HG02885 (cell line): Measurements from ENCODE around the gene MED16.
A peak's percentile ranks its signal among the peaks of the same experiment; 100 is the strongest.

Source experiments
- ATAC-seq: cut with Tn5 transposase; IDR thresholded peaks from one replicate; pipeline ENCODE4 v1.9.1; 2021; ENCODE audit warnings: mild to moderate bottlenecking; ENCODE audit not compliant: unreplicated experiment, poor library complexity

Gene MED16

DNA sequence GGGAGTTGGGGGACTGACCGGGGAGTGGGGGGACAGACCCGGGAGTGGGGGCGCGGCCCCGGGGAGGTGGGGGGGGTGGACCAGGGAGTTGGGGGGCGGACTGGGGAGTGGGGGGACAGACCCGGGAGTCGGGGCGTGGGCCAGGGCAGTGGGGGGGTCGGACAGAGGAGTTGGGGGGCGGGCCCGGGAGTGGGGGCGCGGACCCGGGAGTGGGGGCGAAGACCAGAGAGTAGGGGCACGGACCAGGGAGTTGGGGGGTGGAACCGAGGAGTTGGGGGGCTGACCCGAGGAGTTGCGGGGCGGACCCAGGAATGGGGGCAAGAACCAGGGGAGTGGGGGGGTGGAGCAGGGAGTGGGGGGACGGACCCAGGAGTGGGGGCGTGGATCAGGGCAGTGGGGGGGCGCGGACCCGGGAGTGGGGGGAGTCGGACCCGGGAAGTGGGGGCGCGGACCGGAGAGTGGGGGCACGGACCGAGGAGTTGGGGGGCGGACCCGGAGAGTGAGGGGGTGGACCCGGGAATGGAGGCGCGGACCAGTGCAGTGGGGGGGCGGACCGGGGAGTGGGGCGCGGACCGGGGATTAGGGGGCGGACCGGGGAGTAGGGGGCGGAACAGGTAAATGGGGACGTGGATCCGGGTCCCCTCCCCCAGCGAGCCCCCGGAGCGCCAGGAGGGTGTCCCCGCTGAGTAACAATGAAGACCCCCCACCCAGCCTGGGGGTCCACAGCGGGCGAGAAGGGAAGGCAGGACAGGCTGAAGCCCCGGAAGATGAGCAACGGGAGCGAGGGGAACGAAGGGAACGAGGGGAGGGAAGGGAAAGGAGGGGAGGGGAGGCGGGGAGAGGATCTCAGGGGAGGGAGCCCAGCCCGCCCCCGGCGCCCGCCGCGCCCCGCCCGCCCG, 19.4 kb upstream of the MED16 start:
- peak; percentile 24 for ATAC-seq

- no peak for ATAC-seq
Measured at GRCh38 chr19:911197-912033, 18.4 kb upstream of the MED16 start.

GRCh38 chr19:907183-907853, 14.3 kb upstream of the MED16 start:
- ATAC-seq, result no peak

- ATAC-seq, result no peak
Measured at GRCh38 chr19:906480-906879, 13.5 kb upstream of the MED16 start.

GRCh38 chr19:904545-904944, 11.6 kb upstream of the MED16 start:
- ATAC-seq, result no peak

DNA sequence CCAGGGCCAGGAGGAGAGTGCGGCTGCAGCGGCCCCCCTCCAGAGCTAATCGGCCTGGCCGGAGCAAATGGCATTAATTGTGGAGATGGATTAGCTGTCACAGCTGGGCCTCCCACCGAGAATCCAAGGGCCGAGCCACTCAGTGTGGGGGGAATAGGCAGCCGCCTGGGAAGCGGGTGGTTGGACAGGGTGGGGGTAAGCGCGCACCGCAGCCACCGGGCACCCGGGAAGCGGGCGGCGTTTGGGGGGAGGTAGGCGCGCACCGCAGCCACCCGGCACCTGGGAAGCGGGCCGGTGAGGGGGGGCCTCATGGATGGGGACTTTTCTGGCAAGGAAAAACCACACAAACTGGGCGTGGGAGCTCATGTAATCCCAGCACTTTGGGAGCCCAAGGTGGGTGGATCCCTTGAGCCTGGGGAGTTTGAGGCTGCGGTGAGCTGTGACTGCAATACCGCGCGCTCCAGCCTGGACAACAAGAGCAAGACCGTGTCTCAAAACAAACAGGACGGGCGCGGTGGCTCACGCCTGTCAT, 10.3 kb upstream of the MED16 start:
- ATAC-seq, result no peak

- no peak for ATAC-seq
Measured at GRCh38 chr19:902446-903226, 9.6 kb upstream of the MED16 start.

- ATAC-seq, result no peak
Measured at GRCh38 chr19:902093-902370, 9.0 kb upstream of the MED16 start.

DNA sequence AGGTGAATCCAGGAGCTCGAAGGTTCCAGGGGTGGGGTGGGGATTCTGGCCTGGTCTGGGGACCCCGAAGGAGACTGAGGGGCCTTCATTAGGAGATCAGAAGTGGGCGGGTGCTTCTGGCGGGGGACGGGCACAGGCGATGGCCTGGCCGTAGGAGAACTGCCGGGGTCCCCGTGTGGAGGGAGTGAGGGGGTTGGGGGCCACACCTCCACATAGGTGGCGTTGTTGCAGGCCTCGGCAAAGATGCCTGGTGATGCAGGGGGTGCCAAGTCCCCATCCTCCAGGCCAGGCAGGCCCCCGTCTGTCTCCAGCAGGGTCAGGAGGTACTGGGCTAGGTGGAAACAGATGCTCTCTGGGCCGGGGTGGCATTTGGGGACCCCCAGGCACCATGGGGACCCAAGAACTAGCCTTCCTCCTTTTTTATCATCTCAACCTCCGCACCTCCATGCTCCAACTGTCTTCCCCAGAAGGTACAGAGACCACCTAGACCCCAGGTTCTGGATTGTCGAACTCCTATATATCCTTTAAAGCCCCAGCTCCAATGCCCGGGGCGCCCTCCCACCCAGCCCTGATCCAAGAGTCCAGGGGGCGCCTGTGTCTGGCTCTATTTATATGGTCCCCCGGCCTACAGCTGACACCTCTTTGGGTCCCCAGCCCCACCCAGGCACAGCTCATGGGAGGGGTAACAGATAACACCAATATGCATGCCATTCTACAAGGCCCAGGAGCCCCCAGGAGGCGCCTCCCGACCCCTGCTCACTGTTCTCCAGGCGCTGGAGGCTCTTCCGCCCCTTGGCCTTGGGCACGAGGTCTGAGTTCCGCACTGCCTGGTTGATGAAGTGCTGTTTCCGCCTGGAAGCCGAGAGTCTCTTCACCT, 8.5 kb upstream of the MED16 start:
- no peak for ATAC-seq

- ATAC-seq, result no peak
Measured at GRCh38 chr19:900302-901111, 7.5 kb upstream of the MED16 start.

DNA sequence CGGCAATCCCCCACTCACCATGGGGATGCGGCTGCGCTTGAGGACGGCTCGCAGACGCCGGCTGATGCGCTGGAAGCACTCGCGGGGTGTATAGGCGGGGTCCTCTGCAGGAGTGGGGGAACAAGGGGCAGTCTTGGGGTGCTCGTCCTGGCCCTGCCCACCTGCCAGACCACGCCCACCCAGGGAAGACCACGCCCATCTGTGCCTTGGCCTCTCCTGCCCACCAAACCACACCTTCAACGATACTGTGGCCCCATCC, 7.0 kb upstream of the MED16 start:
- ATAC-seq, result no peak

GRCh38 chr19:899336-900042, 6.5 kb upstream of the MED16 start:
- ATAC-seq, result no peak

DNA sequence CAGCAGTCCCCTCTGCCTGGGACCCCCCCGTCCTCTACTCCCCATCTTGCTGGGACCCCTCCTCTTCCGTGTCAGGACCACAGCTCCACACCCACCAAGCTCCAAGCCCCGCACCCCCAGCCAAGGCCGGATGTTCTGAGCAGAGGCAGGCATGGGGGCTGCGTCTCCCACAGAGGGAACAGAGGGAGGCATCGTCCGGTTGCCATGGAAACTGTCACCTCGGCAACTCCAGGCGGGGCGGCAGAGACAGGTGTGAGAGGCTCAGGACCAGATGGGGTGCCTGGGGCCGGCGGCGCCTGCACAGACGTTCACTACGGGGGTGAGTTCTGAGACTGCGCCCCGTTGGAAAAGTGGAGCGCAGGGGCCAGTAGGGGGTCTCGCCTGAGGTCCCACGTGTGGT, 5.7 kb upstream of the MED16 start:
- no peak for ATAC-seq

DNA sequence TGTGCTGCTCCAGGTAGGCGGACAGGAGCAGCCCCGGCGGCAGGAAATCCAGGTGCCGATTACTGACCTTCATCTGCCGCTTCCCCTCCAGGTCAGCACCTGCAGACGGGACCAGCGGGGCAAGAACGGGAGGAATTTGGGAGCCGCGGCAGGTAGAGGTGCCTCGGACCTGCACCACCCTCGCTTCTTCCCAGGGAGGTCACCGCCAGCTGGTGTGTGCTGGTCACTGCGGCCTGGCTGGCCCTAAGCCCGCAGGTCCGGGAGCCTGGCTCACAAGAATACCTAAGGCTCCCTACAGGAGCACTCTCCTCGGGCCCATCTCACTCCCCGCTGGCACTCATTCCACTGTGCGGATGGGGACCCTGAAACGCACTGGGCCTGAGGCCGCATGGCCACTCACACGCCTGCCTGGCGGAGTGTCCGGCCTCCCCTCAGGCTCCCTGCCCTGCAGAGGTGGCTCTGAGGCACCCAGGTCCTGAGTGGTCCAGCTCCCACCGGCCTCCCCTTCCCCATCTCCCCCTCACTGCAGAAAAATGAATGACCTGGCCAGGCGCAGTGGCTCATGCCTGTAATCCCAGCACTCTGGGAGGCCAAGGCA, 4.6 kb upstream of the MED16 start:
- ATAC-seq, result no peak

- no peak for ATAC-seq
Measured at GRCh38 chr19:896999-897398, 4.0 kb upstream of the MED16 start.

GRCh38 chr19:896434-896833, 3.4 kb upstream of the MED16 start:
- no peak for ATAC-seq

- ATAC-seq, result no peak
Measured at GRCh38 chr19:892243-892893, 619 bp downstream of the MED16 start.
